ENCODE results near the gene CSNK1D. TPM values are rescaled to one million over a fixed set of nuclear protein-coding genes. Genes with fewer than 3 reads are reported as not detected.

CSNK1D gene
- total RNA-seq, 2 experiments from 2014 or later: 277 to 286 TPM

GRCh38 chr17:82204831-82205719 is 68.4 kb downstream of the CSNK1D start:
- ChIA-PET CTCF (interaction anchor here (1.0 to 2.3 kb wide), 9 partner anchors 9 to 174 kb away, joined by 3 to 14 read pairs (median 6); partner anchors contain the start of gene SLC16A3), POLR2A (interaction anchor here (0.8 to 2.5 kb wide), 13 partner anchors 10 to 314 kb away, joined by 3 to 23 read pairs (median 4); partner anchors contain the start of genes DCXR and FOXK2)
- Mint-ChIP-seq H3K27ac (peak overlapping the region; percentile 95), H3K36me3 (ENCODE audit: low read depth) (peaks cover 6% of the 10 kb centered on the region), H3K4me3 (no peak overlapping the region), H3K27me3 (no peaks in the 10 kb centered on the region), H3K9me3 (no peaks in the 10 kb centered on the region), H3K4me1 (ENCODE audit: low read depth) (peaks cover 57% of the 10 kb centered on the region)
- H3K27ac ChIP-seq (ENCODE audit: low read depth in 1 of 2, low read length in 2 of 2): no peak overlapping the region
- DNase-seq (peak in 2 of 14 experiments; percentile 15 to 41), ATAC-seq (ENCODE audit: poor library complexity) (no peak)
- H3K4me3 ChIP-seq (ENCODE audit: low read length): no peak overlapping the region
- H3K9me3 ChIP-seq (ENCODE audit: control insufficient read depth in 1 of 2, insufficient read depth in 1 of 2, low read length in 2 of 2): no peaks in the 10 kb centered on the region
- peaks cover 33% of the 10 kb centered on the region for H3K4me1 ChIP-seq (ENCODE audit: insufficient read depth, low read length)
- H3K36me3 ChIP-seq (ENCODE audit: insufficient read depth, low read length): no peaks in the 10 kb centered on the region
- intact Hi-C loops (cut with DNase I, micrococcal nuclease): loop anchor here in 1 of 2 experiments (5.0 to 10.0 kb wide), 2 partner anchors 32 to 90 kb away; no protein-coding TSS in a partner anchor
- no peaks in the 10 kb centered on the region for H3K27me3 ChIP-seq (ENCODE audit: control insufficient read depth in 1 of 2, insufficient read depth in 2 of 2, low read length in 2 of 2)
- TF ChIP-seq, protein P1, sequence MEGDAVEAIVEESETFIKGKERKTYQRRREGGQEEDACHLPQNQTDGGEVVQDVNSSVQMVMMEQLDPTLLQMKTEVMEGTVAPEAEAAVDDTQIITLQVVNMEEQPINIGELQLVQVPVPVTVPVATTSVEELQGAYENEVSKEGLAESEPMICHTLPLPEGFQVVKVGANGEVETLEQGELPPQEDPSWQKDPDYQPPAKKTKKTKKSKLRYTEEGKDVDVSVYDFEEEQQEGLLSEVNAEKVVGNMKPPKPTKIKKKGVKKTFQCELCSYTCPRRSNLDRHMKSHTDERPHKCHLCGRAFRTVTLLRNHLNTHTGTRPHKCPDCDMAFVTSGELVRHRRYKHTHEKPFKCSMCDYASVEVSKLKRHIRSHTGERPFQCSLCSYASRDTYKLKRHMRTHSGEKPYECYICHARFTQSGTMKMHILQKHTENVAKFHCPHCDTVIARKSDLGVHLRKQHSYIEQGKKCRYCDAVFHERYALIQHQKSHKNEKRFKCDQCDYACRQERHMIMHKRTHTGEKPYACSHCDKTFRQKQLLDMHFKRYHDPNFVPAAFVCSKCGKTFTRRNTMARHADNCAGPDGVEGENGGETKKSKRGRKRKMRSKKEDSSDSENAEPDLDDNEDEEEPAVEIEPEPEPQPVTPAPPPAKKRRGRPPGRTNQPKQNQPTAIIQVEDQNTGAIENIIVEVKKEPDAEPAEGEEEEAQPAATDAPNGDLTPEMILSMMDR (IDR thresholded peaks at IDR 0.05): no peak

GRCh38 chr17:82203920-82204319 is 69.6 kb downstream of the CSNK1D start:
- H3K27ac Mint-ChIP-seq: peak overlapping the region; percentile 95
- H3K36me3 Mint-ChIP-seq (ENCODE audit: low read depth): peaks cover 6% of the 10 kb centered on the region
- intact Hi-C loops (cut with DNase I, micrococcal nuclease): loop anchor here in 1 of 2 experiments (5.0 to 10.0 kb wide), 2 partner anchors 33 to 91 kb away; no protein-coding TSS in a partner anchor

DNA sequence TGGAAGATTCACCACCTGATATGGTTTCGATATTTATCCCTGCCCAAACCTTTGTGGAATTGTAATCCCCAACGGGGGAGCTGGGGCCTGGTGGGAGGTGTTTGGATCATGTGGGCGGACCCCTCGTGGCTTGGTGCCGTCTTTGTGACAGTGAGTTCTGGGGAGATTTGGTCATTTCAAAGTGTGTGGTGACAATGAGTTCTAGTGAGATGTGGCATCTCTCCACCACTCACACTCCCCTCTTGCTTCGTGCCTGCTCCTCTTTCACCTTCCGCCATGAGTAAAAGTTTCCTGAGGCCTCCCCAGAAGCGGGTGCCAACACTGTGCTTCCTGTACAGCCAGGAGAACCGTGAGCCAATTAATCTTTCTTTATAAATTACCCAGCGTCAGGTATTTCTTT is 70.5 kb downstream of the CSNK1D start:
- H3K36me3 ChIP-seq (ENCODE audit: insufficient read depth, low read length): peaks cover 2% of the 10 kb centered on the region
- H3K4me1 ChIP-seq (ENCODE audit: insufficient read depth, low read length): peaks cover 51% of the 10 kb centered on the region
- no peak overlapping the region for H3K4me3 ChIP-seq (ENCODE audit: low read length)
- intact Hi-C loops (cut with DNase I, micrococcal nuclease): loop anchor here in 1 of 2 experiments (5.0 to 10.0 kb wide), 2 partner anchors 34 to 92 kb away; no protein-coding TSS in a partner anchor
- Mint-ChIP-seq H3K27ac (peak overlapping the region; percentile 79), H3K27me3 (no peaks in the 10 kb centered on the region), H3K4me3 (peak overlapping the region; percentile 4), H3K9me3 (no peaks in the 10 kb centered on the region), H3K36me3 (ENCODE audit: low read depth) (peaks cover 6% of the 10 kb centered on the region), H3K4me1 (ENCODE audit: low read depth) (peaks cover 62% of the 10 kb centered on the region)
- peak in 1 of 14 experiments; percentile 9 for DNase-seq
- ChIA-PET POLR2A (no interaction called here), CTCF (no interaction called here)
- no peaks in the 10 kb centered on the region for H3K9me3 ChIP-seq (ENCODE audit: control insufficient read depth in 1 of 2, insufficient read depth in 1 of 2, low read length in 2 of 2)
- ATAC-seq (ENCODE audit: poor library complexity): no peak
- no peaks in the 10 kb centered on the region for H3K27me3 ChIP-seq (ENCODE audit: control insufficient read depth in 1 of 2, insufficient read depth in 2 of 2, low read length in 2 of 2)
- H3K27ac ChIP-seq (ENCODE audit: low read depth in 1 of 2, low read length in 2 of 2): no peak overlapping the region
- TF ChIP-seq, protein P1 (IDR thresholded peaks at IDR 0.05): no peak

More at GRCh38 chr17:82203920-82204319, 69.6 kb downstream of the CSNK1D start:
- CTCF ChIA-PET: interaction anchor here (1.0 kb wide), 1 partner anchor 32 kb away, joined by 3 read pairs; no protein-coding TSS in a partner anchor
- H3K36me3 ChIP-seq (ENCODE audit: insufficient read depth, low read length): peaks cover 2% of the 10 kb centered on the region
- Mint-ChIP-seq H3K27me3 (no peaks in the 10 kb centered on the region), H3K4me1 (ENCODE audit: low read depth) (peaks cover 56% of the 10 kb centered on the region), H3K4me3 (no peak overlapping the region), H3K9me3 (no peaks in the 10 kb centered on the region)
- no peak for ATAC-seq (ENCODE audit: poor library complexity)
- H3K27ac ChIP-seq (ENCODE audit: low read depth in 1 of 2, low read length in 2 of 2): no peak overlapping the region
- H3K4me3 ChIP-seq (ENCODE audit: low read length): no peak overlapping the region
- TF ChIP-seq, protein P1 (IDR thresholded peaks at IDR 0.05): no peak
- peaks cover 45% of the 10 kb centered on the region for H3K4me1 ChIP-seq (ENCODE audit: insufficient read depth, low read length)
- H3K27me3 ChIP-seq (ENCODE audit: control insufficient read depth in 1 of 2, insufficient read depth in 2 of 2, low read length in 2 of 2): no peaks in the 10 kb centered on the region
- POLR2A ChIA-PET: interaction anchor here (0.6 kb wide), 1 partner anchor 16 kb away, joined by 3 read pairs; no protein-coding TSS in a partner anchor
- DNase-seq: no peak
- H3K9me3 ChIP-seq (ENCODE audit: control insufficient read depth in 1 of 2, insufficient read depth in 1 of 2, low read length in 2 of 2): no peaks in the 10 kb centered on the region
